AG04449 (cell line): ENCODE results near the gene TIA1.
"Not testable (repeated sequence)": the region's sequence is repeated elsewhere in the genome, so short reads cannot be mapped to it uniquely, and the experiment has no call there.

ENCODE experiments used
- CTCF ChIA-PET: fragments of 350-600 bp; formaldehyde crosslinking; extraction: SDS; loops from one replicate; lab custom pipeline; 2021; ENCODE audit warnings: antibody characterized with exemption; lab: Yijun Ruan, JAX
- POLR2A ChIA-PET: fragments of 400-600, 350-600 bp; formaldehyde crosslinking; extraction: SDS; loops from one replicate; lab custom pipeline; 2020; ENCODE audit warnings: antibody characterized with exemption, inconsistent platforms; lab: Yijun Ruan, JAX
- DNase-seq: peaks from one replicate; pipeline ENCODE4 v3.0.0-alpha.2; 2010; ENCODE audit warnings: low read depth, low spot score
- H3K4me3 ChIP-seq: 2 replicates; pipeline ENCODE4 v1.5.1; 2011; ENCODE audit warnings: low read depth, mild to moderate bottlenecking, control low read depth, low read length
- CTCF ChIP-seq: IDR thresholded peaks from one replicate; pipeline ENCODE4 v1.5.1; 2011; ENCODE audit warnings: mild to moderate bottlenecking, moderate library complexity, low read length, control low read depth, inconsistent platforms; ENCODE audit not compliant: insufficient read depth; ENCODE audit errors: missing control alignments

TIA1 gene

GRCh38 chr2:70248181-70248847 is at the start of gene TIA1:
TIA1 (minus strand) TSS chr2:70248628; CDS start chr2:70248430, 198 bp downstream.
- CTCF ChIA-PET: interaction anchor here (0.9 kb wide), 1 partner anchor 48 kb away, joined by 4 read pairs; no protein-coding TSS in a partner anchor
- DNase-seq: peak; percentile 85
- POLR2A ChIA-PET: interaction anchor here (1.1 to 2.3 kb wide), 3 partner anchors 9 to 58 kb away, joined by 4 to 11 read pairs (median 5); partner anchors contain the start of genes C2orf42, PCYOX1 and SNRPG
- TF ChIP-seq CTCF: no peak
- peak within 1 kb of the TSS; percentile 91 for H3K4me3 ChIP-seq

GRCh38 chr2:70297828-70298227 is 49.4 kb upstream of the TIA1 start:
- CTCF ChIA-PET, H3K4me3 ChIP-seq, DNase-seq: not testable (repeated sequence)
- POLR2A ChIA-PET: interaction anchor here (1.0 kb wide), 1 partner anchor 204 kb away, joined by 3 read pairs; no protein-coding TSS in a partner anchor

GRCh38 chr2:70283500-70284191 is 35.2 kb upstream of the TIA1 start:
- ChIA-PET CTCF (no interaction called here), POLR2A (interaction anchor here (2.1 kb wide), 1 partner anchor 9 kb away, joined by 13 read pairs; the partner anchor contains the start of gene SNRPG)
- no peak for TF ChIP-seq CTCF
- no peak overlapping the region for H3K4me3 ChIP-seq
- DNase-seq: no peak

- H3K4me3 ChIP-seq: no peak overlapping the region
- no peak for TF ChIP-seq CTCF
- DNase-seq: no peak
- ChIA-PET POLR2A (no interaction called here), CTCF (no interaction called here)
Measured at GRCh38 chr2:70282439-70282838, 34.0 kb upstream of the TIA1 start.

GRCh38 chr2:70280242-70280798 is 31.9 kb upstream of the TIA1 start:
- TF ChIP-seq CTCF: no peak
- no peak for DNase-seq
- POLR2A ChIA-PET: no interaction called here
- CTCF ChIA-PET: interaction anchor here (1.9 kb wide), 1 partner anchor 367 kb away, joined by 5 read pairs; no protein-coding TSS in a partner anchor
- H3K4me3 ChIP-seq: no peak overlapping the region

GRCh38 chr2:70270323-70270722 is 21.9 kb upstream of the TIA1 start:
- CTCF ChIA-PET: no interaction called here
- no peak overlapping the region for H3K4me3 ChIP-seq
- no peak for TF ChIP-seq CTCF
- no peak for DNase-seq
- POLR2A ChIA-PET: interaction anchor here (0.6 kb wide), 1 partner anchor 22 kb away, joined by 3 read pairs; no protein-coding TSS in a partner anchor

GRCh38 chr2:70269422-70270302 is 21.2 kb upstream of the TIA1 start:
- POLR2A ChIA-PET: interaction anchor here (0.6 kb wide), 1 partner anchor 23 kb away, joined by 3 read pairs; no protein-coding TSS in a partner anchor
- H3K4me3 ChIP-seq, CTCF ChIA-PET, DNase-seq: not testable (repeated sequence)

- H3K4me3 ChIP-seq, POLR2A ChIA-PET, CTCF ChIA-PET, DNase-seq: not testable (repeated sequence)
Measured at GRCh38 chr2:70266925-70267324, 18.5 kb upstream of the TIA1 start.
